Measurements from ENCODE around the gene RIN2. TPM values are rescaled to one million over a fixed set of nuclear protein-coding genes. Genes with fewer than 3 reads are reported as not detected.

The RIN2 gene
- total RNA-seq, 2 experiments from 2014 or later, result not detected

DNA sequence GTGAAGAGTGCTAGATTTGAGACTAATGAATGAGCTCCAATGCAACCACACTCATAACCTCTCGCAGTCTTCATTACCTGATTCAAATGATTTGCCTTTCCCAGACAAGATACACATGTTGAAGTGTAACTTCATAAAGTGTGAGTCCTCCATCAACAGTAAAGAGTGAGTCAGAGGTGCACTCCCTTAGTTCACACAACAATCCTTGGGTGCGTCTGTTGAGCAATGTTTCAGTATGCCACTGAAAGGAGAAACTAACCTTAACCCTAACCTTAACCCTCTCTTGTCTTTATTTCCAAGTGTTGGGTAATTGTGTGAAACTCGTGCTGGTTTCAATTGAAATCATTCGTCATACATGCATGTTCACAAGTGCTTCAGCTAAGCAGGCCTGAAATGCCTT, 21.0 kb upstream of the RIN2 start:
- H3K27me3 Mint-ChIP-seq, result peaks cover 7% of the 10 kb centered on the region
- ChIA-PET CTCF (no interaction called here), POLR2A (no interaction called here)
- ATAC-seq (peak; percentile 45), DNase-seq (no peak)
- no peak overlapping the region for H3K27ac Mint-ChIP-seq
- peaks cover 2% of the 10 kb centered on the region for H3K4me1 Mint-ChIP-seq (ENCODE audit: low read depth)
- H3K9me3 Mint-ChIP-seq, result no peaks in the 10 kb centered on the region
- TF ChIP-seq CTCF (IDR thresholded peaks at IDR 0.05), result no peak
- H3K36me3 Mint-ChIP-seq (ENCODE audit: low read depth), result no peaks in the 10 kb centered on the region
- intact Hi-C loops (cut with micrococcal nuclease), result no loop called here
- H3K4me3 Mint-ChIP-seq, result no peak overlapping the region

DNA sequence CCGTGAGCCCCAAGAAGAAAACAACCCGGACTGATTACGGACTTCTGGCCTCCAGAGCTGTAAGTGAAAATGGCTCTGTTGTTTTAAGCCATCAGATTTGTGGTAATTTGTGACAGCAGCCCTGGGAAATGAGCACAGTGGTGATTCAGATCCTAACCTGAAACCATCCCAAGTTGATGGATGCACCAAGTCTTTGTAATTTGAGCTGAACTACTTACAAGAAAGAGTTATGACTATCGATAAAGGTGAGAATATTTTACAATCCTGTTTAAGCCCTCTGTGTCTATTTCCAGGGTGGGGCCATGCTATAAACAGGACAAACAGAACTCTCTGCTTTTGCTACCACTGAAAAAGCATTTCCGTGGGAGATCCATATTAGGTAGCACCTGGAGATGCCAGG, 19.1 kb upstream of the RIN2 start:
- intact Hi-C loops (cut with micrococcal nuclease), result no loop called here
- CTCF ChIA-PET, result no interaction called here
- ATAC-seq, result no peak
- TF ChIP-seq CTCF (IDR thresholded peaks at IDR 0.05), result no peak
- Mint-ChIP-seq H3K36me3 (ENCODE audit: low read depth) (no peaks in the 10 kb centered on the region), H3K27me3 (peaks cover 9% of the 10 kb centered on the region), H3K4me3 (no peak overlapping the region), H3K27ac (no peak overlapping the region), H3K4me1 (ENCODE audit: low read depth) (peaks cover 2% of the 10 kb centered on the region), H3K9me3 (no peaks in the 10 kb centered on the region)
- no peak for DNase-seq
- POLR2A ChIA-PET, result no interaction called here

- H3K4me1 Mint-ChIP-seq (ENCODE audit: low read depth), result peaks cover 2% of the 10 kb centered on the region
- DNase-seq (no peak), ATAC-seq (no peak)
- H3K9me3 Mint-ChIP-seq, result no peaks in the 10 kb centered on the region
- intact Hi-C loops (cut with micrococcal nuclease), result no loop called here
- CTCF ChIA-PET, result no interaction called here
- POLR2A ChIA-PET, result no interaction called here
- no peak overlapping the region for H3K4me3 Mint-ChIP-seq
- no peak overlapping the region for H3K27ac Mint-ChIP-seq
- H3K36me3 Mint-ChIP-seq (ENCODE audit: low read depth), result no peaks in the 10 kb centered on the region
- no peak for TF ChIP-seq CTCF (IDR thresholded peaks at IDR 0.05)
- peaks cover 10% of the 10 kb centered on the region for H3K27me3 Mint-ChIP-seq
Measured at GRCh38 chr20:19739351-19739750, 18.7 kb upstream of the RIN2 start.

GRCh38 chr20:19740512-19740911, 17.5 kb upstream of the RIN2 start:
- no peak for TF ChIP-seq CTCF (IDR thresholded peaks at IDR 0.05)
- intact Hi-C loops (cut with micrococcal nuclease), result no loop called here

GRCh38 chr20:19741924-19742323, 16.1 kb upstream of the RIN2 start:
- DNase-seq (no peak), ATAC-seq (no peak)
- Mint-ChIP-seq H3K4me3 (no peak overlapping the region), H3K27ac (no peak overlapping the region), H3K9me3 (peaks cover 6% of the 10 kb centered on the region), H3K36me3 (ENCODE audit: low read depth) (no peaks in the 10 kb centered on the region), H3K27me3 (peaks cover 12% of the 10 kb centered on the region), H3K4me1 (ENCODE audit: low read depth) (no peaks in the 10 kb centered on the region)
- POLR2A ChIA-PET, result no interaction called here
- intact Hi-C loops (cut with micrococcal nuclease), result no loop called here
- CTCF ChIA-PET, result no interaction called here
- no peak for TF ChIP-seq CTCF (IDR thresholded peaks at IDR 0.05)

More at GRCh38 chr20:19740512-19740911, 17.5 kb upstream of the RIN2 start:
- H3K4me3 Mint-ChIP-seq, result no peak overlapping the region
- DNase-seq (no peak), ATAC-seq (no peak)
- H3K36me3 Mint-ChIP-seq (ENCODE audit: low read depth), result no peaks in the 10 kb centered on the region
- no peaks in the 10 kb centered on the region for H3K4me1 Mint-ChIP-seq (ENCODE audit: low read depth)
- H3K27ac Mint-ChIP-seq, result no peak overlapping the region
- POLR2A ChIA-PET, result no interaction called here
- peaks cover 12% of the 10 kb centered on the region for H3K27me3 Mint-ChIP-seq
- H3K9me3 Mint-ChIP-seq, result peaks cover 2% of the 10 kb centered on the region
- CTCF ChIA-PET, result no interaction called here
